DMS53 (cell line): ENCODE results near the gene LRBA.
"Not testable (repeated sequence)": the region's sequence is repeated elsewhere in the genome, so short reads cannot be mapped to it uniquely, and the experiment has no call there.

Source experiments
- DNase-seq: peaks from one replicate; lab custom pipeline; 2025; lab: John Stamatoyannopoulos, UW

Gene LRBA

DNA sequence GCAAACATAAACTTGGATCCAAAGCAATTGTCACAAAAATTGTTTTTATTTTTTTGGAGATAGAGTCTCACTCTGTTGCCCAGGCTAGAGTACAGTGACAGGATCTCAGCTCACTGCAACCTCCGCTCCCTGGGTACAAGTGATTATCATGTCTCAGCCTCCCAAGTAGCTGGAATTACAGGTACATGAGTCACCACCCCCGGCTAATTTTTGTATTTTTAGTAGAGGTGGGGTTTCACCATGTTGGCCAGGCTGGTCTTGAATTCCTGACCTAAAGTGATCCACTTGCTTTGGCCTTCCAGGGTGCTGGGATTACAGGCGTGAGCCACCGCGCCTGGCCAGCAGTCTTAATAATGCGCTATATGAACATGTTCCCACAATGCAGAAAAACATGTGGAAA lies 272.2 kb downstream of the LRBA start:
- DNase-seq, result not testable (repeated sequence)

DNA sequence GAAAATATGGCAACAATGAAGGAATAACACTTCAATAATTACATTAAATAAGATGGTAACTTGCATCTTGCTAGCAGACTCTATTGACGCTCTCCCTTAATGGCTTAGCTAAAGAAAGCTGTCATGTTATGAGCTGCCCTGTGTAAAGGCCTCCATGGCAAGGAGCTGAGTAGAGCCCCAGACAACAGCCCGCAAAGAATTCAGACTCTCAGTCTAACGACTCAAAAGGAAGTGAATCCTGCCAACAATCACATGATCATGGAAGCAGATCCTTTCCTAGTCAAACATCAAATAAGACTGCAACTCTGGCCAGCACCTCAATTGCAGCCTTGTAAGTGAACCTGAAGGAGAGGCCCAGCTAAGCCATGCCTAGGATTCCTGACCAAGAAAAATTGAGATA lies 275.5 kb downstream of the LRBA start:
- DNase-seq, result no peak

DNA sequence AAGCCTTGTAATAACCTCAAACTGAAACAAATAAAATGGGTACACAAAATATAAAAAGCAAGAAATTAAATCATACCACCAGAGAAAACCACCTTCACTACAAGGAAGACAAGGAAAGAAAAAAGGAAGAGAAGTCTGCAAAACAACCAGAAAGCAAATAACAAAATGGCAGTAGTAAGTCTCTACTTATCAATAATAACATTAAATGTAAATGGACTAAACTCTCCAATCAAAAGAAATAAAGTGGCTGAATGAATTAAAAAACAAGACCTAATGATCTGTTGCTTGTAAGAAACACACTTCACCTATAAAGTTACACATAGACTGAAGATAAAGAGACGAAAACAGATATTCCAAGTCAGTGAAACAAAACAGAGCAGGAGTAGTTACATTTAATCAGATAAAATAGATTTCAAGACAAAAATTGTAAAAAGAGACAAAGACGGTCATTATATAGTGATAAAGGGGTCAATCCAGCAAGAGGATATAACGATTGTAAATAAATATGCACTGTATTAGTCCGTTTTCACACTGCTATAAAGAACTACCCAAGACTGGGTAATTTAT lies 289.0 kb downstream of the LRBA start:
- no peak for DNase-seq

DNA sequence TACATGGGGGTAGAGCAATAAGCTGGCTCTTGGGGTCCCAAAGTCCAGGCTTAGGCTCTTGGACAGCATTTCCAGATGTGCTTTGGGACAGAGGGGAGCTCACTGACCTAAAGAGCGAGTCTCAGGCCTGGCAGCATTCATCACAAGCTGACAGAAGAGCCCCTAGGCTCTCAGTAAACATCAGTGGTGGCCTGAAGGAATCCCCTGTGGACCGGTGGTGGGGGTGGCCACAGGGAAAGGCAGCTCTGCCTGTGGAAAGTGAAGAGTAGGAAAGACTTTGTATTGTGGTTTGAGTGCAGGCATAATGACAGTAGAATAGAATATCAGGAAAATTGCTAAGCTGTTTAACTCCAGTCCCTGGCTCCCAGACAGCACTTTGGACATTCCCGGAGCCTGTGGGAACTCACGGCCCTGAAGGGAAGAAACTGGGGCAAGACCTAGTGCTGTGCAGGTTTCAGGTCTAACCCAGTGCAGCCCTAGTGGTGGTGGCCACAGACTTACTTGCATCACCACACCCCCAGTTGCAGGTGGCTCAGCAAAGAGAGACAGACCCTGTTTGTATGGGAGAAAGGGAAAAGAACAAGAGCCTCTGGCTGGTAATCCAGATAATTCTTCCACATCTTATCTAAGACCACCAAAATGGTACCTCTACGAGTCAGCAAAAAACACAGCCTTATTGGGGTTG lies 291.2 kb downstream of the LRBA start:
- no peak for DNase-seq

DNA sequence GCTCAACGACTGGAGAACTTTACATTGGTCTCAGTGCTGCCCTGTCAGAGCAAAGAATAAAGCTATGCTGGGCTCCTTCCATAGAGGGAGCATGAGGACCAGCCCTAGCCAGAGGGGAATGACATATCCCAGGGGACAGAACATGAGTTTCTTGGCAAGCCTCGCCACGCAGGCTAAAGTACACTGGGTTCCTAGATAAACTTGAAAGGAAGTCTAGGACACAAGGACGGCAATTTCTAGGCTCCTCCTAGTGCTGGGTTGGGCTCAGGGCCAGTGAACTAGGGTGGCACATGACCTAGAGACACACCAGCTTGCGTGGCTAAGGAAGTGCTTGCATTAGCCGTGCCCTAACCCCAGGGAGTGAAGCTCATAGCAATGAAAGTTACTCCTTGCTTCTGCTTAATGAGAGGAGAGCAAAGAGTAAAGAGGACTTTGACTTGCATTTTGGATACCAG lies 292.1 kb downstream of the LRBA start:
- no peak for DNase-seq

DNA sequence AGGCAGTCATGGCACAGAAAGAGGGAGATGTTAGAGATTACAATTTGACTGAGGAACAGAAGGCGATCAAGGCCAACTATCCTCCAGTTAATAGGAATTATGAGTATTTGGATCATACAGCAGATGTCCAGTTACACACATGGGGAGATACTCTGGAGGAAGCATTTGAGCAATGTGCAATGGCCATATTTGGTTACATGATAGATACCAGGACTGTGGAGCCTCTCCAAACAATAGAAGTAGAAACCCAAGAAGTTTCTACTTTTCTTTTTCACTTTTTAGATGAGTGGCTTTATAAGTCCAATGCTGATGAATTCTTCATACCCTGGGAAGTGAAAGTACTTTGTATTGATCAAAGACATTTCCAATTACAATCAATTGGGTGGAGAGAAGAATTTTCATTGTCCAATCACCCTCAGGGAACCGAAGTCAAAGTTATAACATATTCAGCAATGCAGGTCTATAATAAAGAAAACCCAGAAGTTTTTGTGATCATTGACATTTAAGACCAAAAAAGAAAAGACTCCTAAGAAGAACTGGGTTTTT lies 294.0 kb downstream of the LRBA start:
- no peak for DNase-seq

DNA sequence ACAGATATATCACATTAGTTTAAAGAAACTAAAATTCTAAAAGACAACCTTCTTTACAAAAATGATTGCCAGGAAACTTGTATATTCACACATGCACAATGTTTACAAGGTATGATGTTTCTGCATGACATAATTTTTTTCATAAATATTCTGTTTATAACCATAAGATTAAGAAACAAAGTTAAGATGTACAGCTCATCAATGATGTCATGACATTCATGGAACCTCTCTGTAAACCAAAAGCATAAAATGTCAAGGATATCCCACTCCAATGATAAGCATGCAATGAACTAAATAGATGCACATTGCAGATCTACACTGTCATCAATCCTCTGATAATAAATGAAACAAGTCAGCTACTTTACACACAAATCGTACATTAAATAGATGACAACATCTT lies 297.1 kb downstream of the LRBA start:
- no peak for DNase-seq

DNA sequence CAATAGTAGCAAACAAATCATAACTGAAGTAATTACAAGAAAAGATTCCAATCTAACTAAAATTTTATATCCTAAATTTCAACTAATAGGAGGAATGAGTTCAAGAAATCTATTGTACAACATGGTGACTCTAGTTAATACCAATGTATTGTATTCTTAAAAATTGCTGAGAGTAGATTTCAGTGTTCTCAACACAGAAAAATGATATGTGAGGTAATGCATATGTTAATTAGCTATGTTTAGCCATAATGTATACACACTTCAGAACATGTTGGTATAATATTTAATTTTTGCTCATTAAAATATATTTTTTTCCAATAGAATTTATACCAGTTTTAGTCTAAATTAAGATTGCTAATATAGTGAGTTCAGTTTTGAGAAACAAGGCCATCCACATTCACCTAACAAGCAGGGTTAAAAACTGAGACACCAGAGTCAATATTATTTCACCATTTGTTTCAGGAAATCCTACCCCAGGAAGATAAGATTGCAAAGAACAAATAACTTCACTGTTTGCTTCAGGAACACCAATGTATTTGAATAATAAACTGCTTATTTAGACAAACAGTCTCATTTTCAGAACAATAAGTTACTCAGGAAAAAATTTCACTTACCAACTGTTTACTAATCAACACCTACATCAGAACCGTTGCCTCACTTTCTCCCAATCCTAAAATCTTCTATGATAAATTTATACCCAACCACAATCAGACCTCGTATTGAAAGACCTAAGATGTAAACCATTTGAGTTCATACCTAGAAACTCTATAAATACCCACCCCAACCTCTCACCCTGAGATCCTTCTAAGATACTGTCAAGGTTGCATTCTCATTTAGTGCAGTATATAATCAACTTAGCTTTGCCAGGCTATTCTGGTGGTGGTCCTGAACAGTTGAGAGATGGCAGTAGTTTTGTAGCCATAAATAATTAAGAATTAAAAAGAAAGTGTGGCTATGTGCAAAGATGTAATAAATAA lies 300.3 kb downstream of the LRBA start:
- DNase-seq, result peak; percentile 23

DNA sequence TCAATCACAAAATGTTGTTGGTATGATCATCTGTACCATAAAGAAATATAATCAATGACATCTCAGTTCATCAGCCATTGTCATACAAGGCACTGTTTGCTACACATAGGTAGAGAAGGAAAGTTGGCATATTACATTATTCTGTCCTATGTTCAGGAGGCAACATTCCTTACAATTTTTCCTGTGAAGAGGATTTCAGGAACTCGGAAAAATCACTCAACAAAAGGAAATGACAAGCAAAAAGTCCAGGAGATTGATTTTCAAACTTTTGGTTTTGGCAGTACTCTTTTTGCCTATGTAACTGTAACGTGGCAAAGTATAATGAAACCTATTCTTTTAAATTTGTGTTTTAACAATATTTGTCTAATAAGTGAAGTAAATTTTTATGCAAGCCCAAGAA lies 301.8 kb downstream of the LRBA start:
- DNase-seq, result no peak

DNA sequence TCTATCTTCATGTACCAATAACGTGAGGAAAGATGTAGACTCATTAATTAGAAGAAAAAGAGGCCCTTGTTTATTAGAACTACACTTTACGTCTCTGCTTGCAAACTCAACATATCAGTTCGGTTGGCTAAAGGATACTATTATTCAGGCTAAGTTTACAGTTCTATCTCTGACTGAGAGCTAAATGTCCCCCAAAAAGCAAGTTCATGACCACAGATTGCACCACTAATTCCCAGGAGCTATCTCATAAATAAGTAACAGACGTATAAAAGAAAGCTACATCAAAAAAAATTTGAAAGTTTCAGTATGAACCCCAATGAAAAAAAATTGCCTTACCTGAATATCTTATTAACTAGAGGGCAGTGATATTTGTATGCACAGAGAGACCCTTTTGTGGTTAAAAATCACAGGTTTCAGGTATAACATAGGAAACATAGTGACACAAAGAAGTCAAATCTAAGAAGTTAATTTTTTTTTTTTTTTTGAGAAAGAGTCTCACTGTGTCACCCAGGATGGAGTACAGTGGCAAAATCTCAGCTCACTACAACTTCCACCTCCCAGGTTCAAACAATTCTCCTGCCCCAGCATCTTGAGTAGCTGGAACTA lies 304.2 kb downstream of the LRBA start:
- DNase-seq, result no peak

DNA sequence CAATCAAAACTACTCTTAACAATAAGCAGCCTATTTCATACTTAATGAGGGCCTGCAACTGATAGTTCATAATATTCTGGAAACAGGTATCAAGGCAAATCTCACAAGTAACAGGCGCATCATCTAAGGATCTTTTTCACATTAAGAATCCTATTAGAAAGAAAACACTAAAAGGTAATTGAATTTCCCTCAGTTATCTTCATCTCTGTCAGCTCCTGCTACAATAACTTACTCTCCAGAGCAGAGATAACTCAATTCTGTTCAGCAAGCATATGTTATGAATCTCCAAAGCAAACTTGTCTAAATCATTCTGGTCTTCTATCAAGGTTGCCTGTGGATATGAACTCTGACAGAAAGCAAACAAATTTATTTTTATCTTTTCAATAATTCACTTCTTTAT lies 307.1 kb downstream of the LRBA start:
- DNase-seq, result no peak

DNA sequence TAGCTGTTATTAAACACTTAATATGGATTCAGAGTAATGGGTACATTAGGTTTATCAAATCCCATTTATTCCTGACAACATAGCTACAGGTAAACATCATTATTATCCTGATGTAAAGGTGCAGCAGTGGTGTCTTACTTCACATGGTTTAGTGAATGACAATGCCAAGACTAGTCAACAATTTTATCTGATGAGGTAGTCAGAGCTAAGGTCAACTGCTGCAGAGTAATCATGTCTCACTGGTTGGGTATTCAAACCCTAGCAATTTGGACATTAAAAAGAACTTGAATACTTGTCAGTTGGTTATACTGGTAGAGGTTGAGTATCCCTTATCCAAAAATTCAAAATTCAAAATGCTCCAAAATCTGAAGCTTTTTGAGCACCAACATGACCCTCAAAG lies 315.5 kb downstream of the LRBA start:
- no peak for DNase-seq

DNA sequence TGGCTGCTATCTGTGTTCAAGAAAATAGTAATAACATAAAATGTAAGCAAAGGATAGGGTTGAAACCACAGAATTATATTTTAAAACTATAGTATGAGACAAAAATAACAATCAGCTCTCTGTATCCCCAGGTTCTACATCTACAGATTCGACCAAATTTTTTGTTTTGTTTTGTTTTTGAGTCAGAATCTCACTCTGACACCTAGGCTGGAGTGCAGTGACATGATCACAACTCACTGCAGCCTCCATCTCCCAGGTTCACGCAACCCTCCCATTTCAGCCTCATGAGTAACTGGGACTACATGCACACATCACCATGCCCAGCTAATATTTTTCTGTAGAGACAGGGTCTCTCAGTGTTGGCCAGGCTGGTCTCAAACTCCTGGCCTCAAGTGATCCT lies 319.9 kb downstream of the LRBA start:
- no peak for DNase-seq

DNA sequence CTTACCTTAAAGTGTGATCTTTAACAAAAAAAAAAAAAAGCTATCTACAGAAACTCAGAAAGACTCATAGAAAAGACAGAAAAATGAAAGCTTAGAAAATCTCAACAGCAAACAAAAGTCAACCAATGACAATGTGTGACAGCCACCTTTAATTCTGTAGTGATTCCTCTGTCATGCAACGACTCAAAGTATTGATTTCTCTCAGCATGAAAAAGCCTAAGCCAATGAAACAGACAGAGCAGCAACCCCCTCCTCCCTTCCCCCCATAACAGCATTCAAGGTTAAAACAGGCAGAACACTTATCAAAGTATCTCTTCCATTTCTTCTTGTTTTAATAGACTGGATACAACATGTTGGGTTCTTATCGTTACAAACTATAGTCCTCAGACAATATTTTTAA lies 320.6 kb downstream of the LRBA start:
- DNase-seq, result no peak

DNA sequence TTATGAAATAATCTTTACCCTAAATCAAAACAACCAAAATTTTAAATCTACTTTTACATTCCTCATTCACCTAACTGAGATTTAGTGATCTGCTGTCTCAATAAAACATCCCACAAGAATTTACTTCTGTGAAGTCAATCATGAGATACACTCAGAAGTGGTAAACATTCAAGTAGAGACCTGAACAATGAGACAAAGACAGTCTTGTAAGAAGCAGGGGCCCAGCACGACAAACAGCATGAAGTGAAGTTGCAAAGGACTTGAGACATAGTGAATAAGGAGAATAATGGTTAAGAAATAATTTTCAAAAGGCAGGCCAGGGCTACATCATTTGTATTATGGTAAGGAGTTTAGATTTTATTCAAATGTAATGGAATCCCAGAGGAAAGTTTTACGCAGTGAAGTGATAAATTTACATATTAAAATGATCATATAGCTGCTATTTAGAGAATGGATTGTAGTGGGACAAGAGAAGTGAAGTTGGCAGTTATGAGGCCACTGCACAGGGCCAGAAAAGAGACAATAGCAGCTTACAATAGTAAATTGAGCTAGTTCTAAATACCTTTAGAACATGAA lies 331.2 kb downstream of the LRBA start:
- no peak for DNase-seq

DNA sequence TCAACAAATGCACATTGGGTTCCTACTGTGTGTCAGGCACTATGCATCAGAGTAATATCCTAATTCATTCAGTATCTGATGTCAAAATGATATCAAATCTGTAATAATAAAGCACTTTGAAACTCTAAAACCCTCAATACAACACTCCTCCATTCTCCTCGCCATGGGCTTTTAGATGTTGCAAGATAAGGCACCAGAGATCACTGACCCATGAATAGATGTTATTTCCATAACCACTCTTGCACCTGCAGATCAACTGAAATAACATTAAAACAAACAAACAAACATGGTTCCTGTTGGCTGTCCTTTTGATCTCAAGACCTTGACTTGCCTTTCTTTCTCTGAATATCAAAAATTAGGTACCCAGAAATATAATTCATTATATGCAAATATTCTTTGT lies 333.0 kb downstream of the LRBA start:
- peak; percentile 51 for DNase-seq

DNA sequence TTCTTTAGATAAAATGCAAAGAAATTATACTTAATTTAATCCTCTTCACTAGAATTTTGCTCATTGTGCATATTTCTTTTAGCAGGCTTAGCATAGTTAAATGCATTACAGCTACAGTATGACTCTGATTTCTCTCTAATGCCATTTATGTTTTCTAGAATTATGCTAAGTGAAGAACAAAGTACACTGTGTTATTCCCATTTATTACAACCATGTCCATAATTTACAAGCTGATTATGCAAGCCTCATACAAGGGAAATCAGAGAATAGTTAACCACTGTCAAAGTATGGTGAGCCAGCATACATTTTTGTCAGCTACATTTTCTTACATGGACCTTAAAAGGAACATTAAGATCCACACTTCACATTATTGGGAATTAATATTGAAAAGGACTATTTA lies 334.0 kb downstream of the LRBA start:
- DNase-seq, result no peak

DNA sequence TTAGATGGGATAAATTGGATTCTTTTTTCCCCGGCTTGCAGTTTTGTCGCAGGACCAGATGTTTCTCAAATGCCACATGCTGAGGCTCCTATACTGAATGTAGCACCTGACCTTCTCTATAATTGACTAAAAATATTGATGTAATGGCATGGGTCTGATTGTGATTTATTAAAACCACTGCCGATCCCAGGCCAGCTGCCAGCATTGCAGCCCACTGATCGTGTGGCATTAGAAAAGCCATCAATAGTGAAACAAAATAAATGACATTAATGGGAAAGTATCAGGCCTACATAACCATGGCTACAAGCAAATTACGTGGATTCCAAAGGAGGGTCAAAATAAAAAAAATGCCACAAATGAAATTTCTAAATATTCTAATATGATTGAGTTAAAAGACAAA lies 334.4 kb downstream of the LRBA start:
- DNase-seq, result no peak

DNA sequence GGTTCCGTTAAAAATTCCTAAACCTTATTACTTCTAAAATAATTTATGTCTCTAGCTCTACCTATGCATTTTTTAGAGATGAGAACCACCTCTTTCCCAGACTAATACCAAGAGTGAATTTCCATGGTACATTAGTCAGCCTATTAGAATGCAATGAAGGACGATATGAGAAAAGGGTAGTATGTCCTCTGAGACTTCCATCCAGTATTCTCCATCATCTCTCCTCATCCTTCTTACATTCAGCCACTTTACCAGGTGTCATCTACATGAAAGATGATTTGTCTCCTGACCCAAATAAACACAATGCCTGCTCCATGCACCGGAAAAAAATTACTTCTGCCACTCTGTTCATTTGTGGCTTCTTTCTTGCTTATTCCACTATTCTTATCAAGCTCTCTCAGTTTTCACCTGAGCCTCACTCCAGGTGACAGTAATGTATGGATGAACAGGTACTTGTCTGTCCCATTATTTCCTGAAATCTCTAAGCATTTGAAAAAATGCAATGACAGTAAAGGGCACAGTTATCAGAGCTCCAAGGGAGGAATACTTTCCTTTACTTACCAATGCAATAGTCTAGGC lies 335.2 kb downstream of the LRBA start:
- DNase-seq, result no peak

DNA sequence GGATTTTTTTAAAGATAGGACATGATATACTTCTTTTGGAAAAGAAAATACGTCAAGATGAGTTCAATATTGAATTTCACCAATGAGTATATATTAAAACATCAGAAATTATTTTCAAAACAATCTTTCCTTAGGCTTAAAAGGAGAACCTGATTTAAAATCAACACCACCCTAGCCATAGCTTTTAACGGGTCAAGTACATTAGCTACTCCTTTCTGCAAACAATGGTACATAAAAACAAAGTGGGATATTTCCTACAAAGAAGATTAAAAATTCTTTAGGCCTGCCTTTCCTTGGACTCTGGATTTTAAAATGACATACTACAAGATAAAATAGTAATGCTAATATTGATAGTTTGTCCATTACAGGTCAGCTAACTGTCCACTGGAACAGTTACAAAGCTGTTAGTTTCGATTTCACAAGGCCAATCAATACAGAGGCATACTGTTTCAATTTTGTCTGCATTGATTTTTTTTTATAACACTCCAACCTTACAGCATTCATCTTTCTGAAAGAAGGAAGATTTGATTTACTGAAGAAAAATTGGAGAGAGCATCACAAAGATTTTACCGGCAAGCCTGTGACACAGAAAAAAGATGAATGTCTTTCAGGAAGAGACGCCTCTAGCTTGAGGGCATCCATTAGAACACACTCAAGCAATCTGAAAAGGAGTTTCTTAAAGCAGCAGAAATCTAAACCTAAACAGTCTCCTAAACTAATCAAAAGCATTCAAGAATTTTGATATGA lies 335.9 kb downstream of the LRBA start:
- no peak for DNase-seq

DNA sequence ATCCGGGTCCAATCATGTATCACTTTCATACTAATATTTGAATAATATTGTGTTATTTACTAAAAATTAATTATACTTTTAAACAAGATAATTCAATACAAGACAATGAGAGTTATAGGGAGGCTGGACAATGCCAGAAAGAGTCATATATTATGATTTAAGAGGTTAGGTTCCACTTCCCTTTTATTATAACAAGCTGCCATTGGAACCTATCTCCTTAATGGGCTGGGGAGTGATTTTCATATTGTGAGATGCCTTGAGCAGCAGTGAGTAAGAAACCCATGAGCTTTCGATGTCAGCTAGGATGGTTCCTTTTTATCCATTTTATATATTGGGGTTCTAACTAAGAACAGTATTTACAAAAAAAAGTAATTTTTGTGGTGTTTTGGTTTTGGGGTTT lies 341.3 kb downstream of the LRBA start:
- no peak for DNase-seq
